HG03108 (cell line): ENCODE data around the gene THPO.
A peak's percentile ranks its signal among the peaks of the same experiment; 100 is the strongest.

ENCODE experiments used
- ATAC-seq: cut with Tn5 transposase; IDR thresholded peaks from one replicate; pipeline ENCODE4 v1.9.1; 2021; ENCODE audit warnings: moderate library complexity; ENCODE audit not compliant: unreplicated experiment

Gene THPO

DNA sequence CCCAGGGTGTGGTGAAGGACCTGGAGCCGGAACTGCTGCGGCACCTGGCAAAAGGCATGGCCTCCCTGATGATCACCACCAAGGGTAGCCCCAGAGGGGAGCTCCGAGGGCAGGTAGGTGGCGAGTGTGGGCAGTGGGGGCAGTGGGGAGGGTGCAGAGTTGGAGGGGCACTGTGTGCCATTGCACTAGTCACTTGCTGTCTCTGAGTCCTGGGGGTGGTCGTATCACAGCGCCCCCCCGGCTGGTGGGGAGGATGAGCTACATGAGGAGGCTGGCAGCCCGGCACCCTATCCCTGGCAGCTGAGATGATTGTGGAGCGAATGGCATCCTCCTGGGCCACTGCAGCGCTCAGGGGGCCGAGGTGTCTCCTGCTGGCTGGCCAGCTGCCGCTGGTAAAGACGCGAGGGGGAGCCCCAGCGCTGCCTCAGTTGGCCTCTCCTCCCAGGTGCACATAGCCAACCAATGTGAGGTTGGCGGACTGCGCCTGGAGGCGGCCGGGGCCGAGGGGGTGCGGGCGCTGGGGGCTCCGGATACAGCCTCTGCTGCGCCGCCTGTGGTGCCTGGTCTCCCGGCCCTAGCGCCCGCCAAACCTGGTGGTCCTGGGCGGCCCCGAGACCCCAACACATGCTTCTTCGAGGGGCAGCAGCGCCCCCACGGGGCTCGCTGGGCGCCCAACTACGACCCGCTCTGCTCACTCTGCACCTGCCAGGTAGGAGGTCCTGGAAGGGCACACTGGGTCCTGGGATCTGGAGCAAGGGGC is 8.2 kb upstream of the THPO start:
- ATAC-seq, result no peak

- no peak for ATAC-seq
These were observed 6.9 kb upstream of the THPO start for GRCh38 chr3:184384856-184385422.

GRCh38 chr3:184384342-184384741 is 6.3 kb upstream of the THPO start:
- no peak for ATAC-seq

- no peak for ATAC-seq
These were observed 5.2 kb upstream of the THPO start for GRCh38 chr3:184383033-184383740.

DNA sequence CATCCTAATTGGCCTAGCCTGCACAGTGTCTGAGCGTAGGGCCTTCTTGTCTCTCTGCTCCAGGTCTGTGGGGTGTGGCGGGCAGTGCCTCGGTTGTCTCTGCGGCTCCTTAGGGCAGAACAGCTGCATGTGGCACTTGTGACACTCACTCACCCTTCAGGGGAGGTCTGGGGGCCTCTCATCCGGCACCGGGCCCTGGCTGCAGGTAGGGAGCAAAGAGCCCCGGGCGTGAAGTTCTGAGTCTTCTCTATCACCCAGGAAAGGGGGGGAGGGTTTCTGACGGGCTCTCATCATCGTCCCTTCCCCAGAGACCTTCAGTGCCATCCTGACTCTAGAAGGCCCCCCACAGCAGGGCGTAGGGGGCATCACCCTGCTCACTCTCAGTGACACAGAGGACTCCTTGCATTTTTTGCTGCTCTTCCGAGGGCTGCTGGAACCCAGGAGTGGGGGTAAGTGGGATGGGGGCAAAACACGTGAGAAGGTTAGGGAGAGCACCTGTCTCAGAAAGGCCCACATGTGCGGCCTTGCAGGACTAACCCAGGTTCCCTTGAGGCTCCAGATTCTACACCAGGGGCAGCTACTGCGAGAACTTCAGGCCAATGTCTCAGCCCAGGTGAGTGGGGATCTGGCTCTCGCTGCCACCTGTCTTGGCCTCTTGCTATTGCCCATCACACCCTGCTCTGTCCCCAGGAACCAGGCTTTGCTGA is 4.5 kb upstream of the THPO start:
- no peak for ATAC-seq

- no peak for ATAC-seq
These were observed 3.5 kb upstream of the THPO start for GRCh38 chr3:184381261-184382224.

GRCh38 chr3:184380627-184381260 is 2.7 kb upstream of the THPO start:
- no peak for ATAC-seq

- no peak for ATAC-seq
These were observed 2.2 kb upstream of the THPO start for GRCh38 chr3:184380185-184380626.

GRCh38 chr3:184379358-184380184 is 1.6 kb upstream of the THPO start, which contains the start of gene CHRD:
Gene CHRD (plus strand): TSS chr3:184380054. CDS start chr3:184380319, 265 bp downstream.
- ATAC-seq, result no peak

- ATAC-seq, result no peak
These were observed 797 bp upstream of the THPO start for GRCh38 chr3:184378651-184379357.

- no peak for ATAC-seq
These were observed 633 bp downstream of the THPO start for GRCh38 chr3:184377374-184377773.

- ATAC-seq, result no peak
These were observed 2.1 kb downstream of the THPO start for GRCh38 chr3:184375747-184376461.

- ATAC-seq, result no peak
These were observed 4.6 kb downstream of the THPO start for GRCh38 chr3:184373422-184373821.

GRCh38 chr3:184372911-184373310 is 5.1 kb downstream of the THPO start:
- ATAC-seq, result no peak

- ATAC-seq, result no peak
These were observed 5.6 kb downstream of the THPO start for GRCh38 chr3:184372296-184372821.

- ATAC-seq, result peak; percentile 72
These were observed 6.4 kb downstream of the THPO start for GRCh38 chr3:184371570-184372018.

GRCh38 chr3:184368586-184369183 is 9.3 kb downstream of the THPO start:
- ATAC-seq, result no peak
